ENCODE measurements around the gene ACOXL.

ACOXL gene

GRCh38 chr2:111149882-111150455, 417.6 kb downstream of the ACOXL start:
- no peak for DNase-seq

GRCh38 chr2:111154758-111155157, 422.4 kb downstream of the ACOXL start:
- no peak for DNase-seq

- no peak for DNase-seq
These were observed 423.2 kb downstream of the ACOXL start for GRCh38 chr2:111155610-111156009.

- DNase-seq: no peak
These were observed 424.2 kb downstream of the ACOXL start for GRCh38 chr2:111156529-111156928.

- DNase-seq: no peak
These were observed 424.8 kb downstream of the ACOXL start for GRCh38 chr2:111157071-111157661.

GRCh38 chr2:111157798-111158197, 425.4 kb downstream of the ACOXL start:
- DNase-seq: no peak

GRCh38 chr2:111159641-111160040, 427.3 kb downstream of the ACOXL start:
- no peak for DNase-seq

GRCh38 chr2:111160758-111161157, 428.4 kb downstream of the ACOXL start:
- DNase-seq: no peak

GRCh38 chr2:111161971-111162370, 429.6 kb downstream of the ACOXL start:
- no peak for DNase-seq

GRCh38 chr2:111162718-111163331, 430.5 kb downstream of the ACOXL start:
- DNase-seq: no peak

GRCh38 chr2:111164078-111164477, 431.7 kb downstream of the ACOXL start:
- DNase-seq: no peak

GRCh38 chr2:111165084-111165483, 432.7 kb downstream of the ACOXL start:
- no peak for DNase-seq

GRCh38 chr2:111166115-111166514, 433.7 kb downstream of the ACOXL start:
- DNase-seq: no peak

GRCh38 chr2:111167076-111167862, 434.9 kb downstream of the ACOXL start:
- DNase-seq: no peak

GRCh38 chr2:111167863-111168162, 435.4 kb downstream of the ACOXL start:
- no peak for DNase-seq
